IMR-90 (cell line): ENCODE results near the gene PBLD. TPM values are rescaled to one million over a fixed set of nuclear protein-coding genes. Genes with fewer than 3 reads are reported as not detected.

Source experiments
- ATAC-seq: fragments of 200-7000 bp; cut with Tn5 transposase; 2 replicates; pipeline ENCODE4 v1.9.1; 2020; ENCODE audit warnings: low read depth, mild to moderate bottlenecking, moderate library complexity
- BruUV-seq: library from RNA; stranded (reverse); fragments of 400-500 nt; replicated peaks from 2 replicates; lab custom pipeline; 2021; lab: Mats Ljungman, UMichigan
- CTCF ChIA-PET: fragments of 300-600 bp; formaldehyde crosslinking; extraction: SDS; loops from one replicate; lab custom pipeline; 2021; ENCODE audit warnings: antibody characterized with exemption; lab: Yijun Ruan, JAX
- POLR2A ChIA-PET: fragments of 300-600 bp; sonication (Branson Sonifier 250); formaldehyde crosslinking; loops from one replicate; lab custom pipeline; 2022; ENCODE audit warnings: antibody characterized with exemption; ENCODE audit not compliant: unreplicated experiment; lab: Charles Lee
- DNase-seq: peaks from one replicate; pipeline ENCODE4 v3.0.0; 2013
- H2AFZ ChIP-seq: replicated peaks from 2 replicates; pipeline ENCODE3; 2013; ENCODE audit warnings: low read length, mild to moderate bottlenecking; ENCODE audit not compliant: poor library complexity
- H2AK5ac ChIP-seq: 2 replicates; pipeline ENCODE4 v1.6.1; 2013; ENCODE audit warnings: low read depth, low read length, inconsistent platforms
- H2AK9ac ChIP-seq: replicated peaks from 2 replicates; pipeline ENCODE3; 2013; ENCODE audit warnings: mild to moderate bottlenecking, low read depth, low read length, moderate library complexity; ENCODE audit not compliant: poor library complexity
- H2BK120ac ChIP-seq: 2 replicates; pipeline ENCODE4 v1.6.1; 2013; ENCODE audit warnings: low read depth, low read length, inconsistent platforms
- H2BK15ac ChIP-seq: 3 replicates; pipeline ENCODE4 v1.6.1; 2013; ENCODE audit warnings: low read depth, low read length, inconsistent platforms
- H2BK20ac ChIP-seq: 2 replicates; pipeline ENCODE4 v1.6.1; 2013; ENCODE audit warnings: low read depth, mild to moderate bottlenecking, inconsistent platforms, low read length, moderate library complexity
- H2BK5ac ChIP-seq: 2 replicates; pipeline ENCODE4 v1.6.1; 2013; ENCODE audit warnings: mild to moderate bottlenecking, low read depth, low read length, inconsistent platforms; ENCODE audit not compliant: poor library complexity, severe bottlenecking
- H3K14ac ChIP-seq: replicated peaks from 2 replicates; pipeline ENCODE4 v1.6.1; 2013; ENCODE audit warnings: low read depth, low read length, inconsistent platforms
- H3K18ac ChIP-seq: 2 replicates; pipeline ENCODE4 v1.6.1; 2013; ENCODE audit warnings: low read depth, low read length, control low read depth
- H3K23ac ChIP-seq: 2 replicates; pipeline ENCODE4 v1.6.1; 2013; ENCODE audit warnings: low read depth, low read length, inconsistent platforms
- H3K27ac ChIP-seq: 2 replicates; pipeline ENCODE4 v1.5.1; 2013; ENCODE audit warnings: mild to moderate bottlenecking, control low read depth, low read length; ENCODE audit not compliant: insufficient read depth
- H3K27me3 ChIP-seq: 2 replicates; pipeline ENCODE4 v1.6.1; 2013; ENCODE audit warnings: low read length; ENCODE audit not compliant: control insufficient read depth, insufficient read depth
- H3K36me3 ChIP-seq: 2 replicates; pipeline ENCODE4 v1.6.1; 2013; ENCODE audit warnings: low read length, mixed read lengths; ENCODE audit not compliant: control insufficient read depth, insufficient read depth
- H3K4ac ChIP-seq: 2 replicates; pipeline ENCODE4 v1.6.1; 2013; ENCODE audit warnings: low read depth, low read length, inconsistent platforms
- H3K4me1 ChIP-seq: 2 replicates; pipeline ENCODE4 v1.6.1; 2013; ENCODE audit warnings: low read length, mixed read lengths; ENCODE audit not compliant: control insufficient read depth, insufficient read depth
- H3K4me2 ChIP-seq: 2 replicates; pipeline ENCODE4 v1.6.1; 2013; ENCODE audit warnings: low read depth, mild to moderate bottlenecking, control low read depth, low read length, moderate library complexity
- H3K4me3 ChIP-seq: 2 replicates; pipeline ENCODE4 v1.5.1; 2013; ENCODE audit warnings: low read depth, mild to moderate bottlenecking, control low read depth, low read length, moderate library complexity; ENCODE audit not compliant: insufficient read depth
- H3K56ac ChIP-seq: 2 replicates; pipeline ENCODE4 v1.6.1; 2013; ENCODE audit warnings: low read length, inconsistent platforms; ENCODE audit not compliant: insufficient read depth; ENCODE audit errors: extremely low read depth
- H3K79me1 ChIP-seq, 2 experiments: 2 replicates each; pipeline ENCODE4 v1.6.1; 2013; ENCODE audit warnings: low read length in 2 of 2, inconsistent platforms in 1 of 2, low read depth in 1 of 2
- H3K9ac ChIP-seq: 2 replicates; pipeline ENCODE4 v1.6.1; 2013; ENCODE audit warnings: low read depth, low read length, control low read depth
- H3K9me1 ChIP-seq: 2 replicates; pipeline ENCODE4 v1.6.1; 2013; ENCODE audit warnings: low read length, inconsistent platforms; ENCODE audit not compliant: insufficient read depth
- H3K9me3 ChIP-seq: 2 replicates; pipeline ENCODE4 v1.6.1; 2013; ENCODE audit warnings: low read length; ENCODE audit not compliant: control insufficient read depth, insufficient read depth
- H4K20me1 ChIP-seq: 2 replicates; pipeline ENCODE4 v1.6.1; 2013; ENCODE audit warnings: low read length, inconsistent platforms; ENCODE audit not compliant: insufficient read depth
- H4K5ac ChIP-seq: 2 replicates; pipeline ENCODE4 v1.6.1; 2013; ENCODE audit warnings: mild to moderate bottlenecking, low read depth, low read length, control low read depth
- H4K8ac ChIP-seq, 2 experiments: 2 replicates each; pipeline ENCODE4 v1.6.1; 2013; ENCODE audit warnings: low read depth in 2 of 2, low read length in 2 of 2, control low read depth in 1 of 2, inconsistent platforms in 1 of 2
- H4K91ac ChIP-seq: 2 replicates; pipeline ENCODE4 v1.6.1; 2013; ENCODE audit warnings: low read depth, low read length, inconsistent platforms; ENCODE audit not compliant: insufficient read depth
- CEBPB ChIP-seq: IDR thresholded peaks from 2 replicates; pipeline ENCODE4 v1.6.1; 2012; ENCODE audit warnings: low read depth, low read length, improper control_type of control experiment
- SMC3 ChIP-seq: fragments of 150-350 bp; IDR thresholded peaks from 2 replicates; pipeline ENCODE4 v1.6.1; 2016; ENCODE audit warnings: low read depth, mild to moderate bottlenecking, antibody characterized with exemption, low read length, moderate library complexity
- WGBS, 2 experiments: methylation state at CpG; one replicate each; pipeline versions ENCODE4 v1.1.5 to v1.1.7; 2013; ENCODE audit warnings: missing lambda C conversion rate in 2 of 2; ENCODE audit not compliant: insufficient read length in 1 of 2; ENCODE audit errors: extremely low coverage in 2 of 2; 5-methylcytosine and 5-hydroxymethylcytosine counted together
- dilution Hi-C: fragments of 300-500 bp; cut with HindIII; formaldehyde crosslinking; loops from one replicate; pipeline ENCODE4 v1.14.3; 2018; ENCODE audit warnings: low sequenced_read_pairs; ENCODE audit not compliant: unreplicated experiment
- in situ Hi-C: fragments of 300-500 bp; cut with MboI; formaldehyde crosslinking; loops from 3 replicates; pipeline ENCODE4 v1.14.3; 2019; ENCODE audit warnings: low sequenced_read_pairs, inconsistent platforms, mixed read lengths
- intact Hi-C: fragments of 100-400 bp; cut with micrococcal nuclease; formaldehyde crosslinking; loops from 2 replicates; pipeline ENCODE4 v1.10.0; 2022
- polyA plus RNA-seq, 3 experiments: library from polyadenylated mRNA; depleted of rRNA; stranded (reverse); fragments of >200 nt; gene quantifications; 2 replicates each; pipeline ENCODE4 v1.2.3, GENCODE V29; 2012; ENCODE audit warnings: low replicate concordance in 1 of 3
- total RNA-seq: library from RNA; depleted of rRNA; stranded (reverse); fragments of >200 nt; gene quantifications from 2 replicates; pipeline ENCODE4 v1.2.3, GENCODE V29; 2012

PBLD gene
- total and polyA plus RNA-seq, 2 of the 4 experiments (the other 2 are of a cell fraction), result 3.3 to 5.7 TPM

DNA sequence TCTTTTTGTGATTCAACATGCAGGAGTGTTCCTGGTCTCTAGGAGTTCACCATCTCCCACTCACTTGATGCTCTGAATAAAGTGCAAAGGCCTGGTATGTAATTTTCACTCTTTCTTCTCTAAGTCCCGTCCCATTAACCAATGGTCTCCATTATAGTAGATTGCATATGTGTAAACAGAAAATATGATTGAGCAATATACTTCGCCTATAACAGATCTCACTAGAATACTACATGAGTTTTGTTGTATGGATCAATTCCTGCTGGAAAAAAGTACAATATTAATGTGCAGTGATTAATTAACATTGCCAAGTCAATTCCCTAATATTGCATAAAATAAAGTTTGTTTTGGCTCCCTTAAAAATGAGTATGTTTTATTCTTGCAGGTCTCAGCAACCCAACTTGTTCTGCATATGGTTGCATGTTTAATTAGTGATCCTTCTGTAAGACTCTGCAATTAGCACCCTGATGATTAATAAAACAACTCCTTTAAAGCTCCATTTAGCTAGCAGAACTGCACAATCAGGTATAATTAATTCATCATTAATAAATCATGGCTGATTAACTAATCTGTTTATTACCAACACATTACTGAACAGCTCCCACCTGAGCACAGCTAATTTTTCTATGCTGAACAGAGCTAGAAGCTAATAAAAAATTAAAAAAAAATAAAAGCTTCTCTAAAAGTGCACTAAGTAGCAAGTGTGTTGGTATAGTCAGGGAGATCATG, 63.0 kb downstream of the PBLD start:
- H4K91ac ChIP-seq, result no peak overlapping the region
- no peaks in the 10 kb centered on the region for H3K36me3 ChIP-seq
- no peak overlapping the region for H3K4me2 ChIP-seq
- peaks cover 5% of the 10 kb centered on the region for H3K9me3 ChIP-seq
- no CpG with 5 or more reads among the region's 2 CpGs for WGBS, 2 experiments
- H2AK9ac ChIP-seq, result no peak overlapping the region
- no peak overlapping the region for H3K23ac ChIP-seq
- H3K4ac ChIP-seq, result no peak overlapping the region
- H3K79me1 ChIP-seq, result no peaks in the 10 kb centered on the region
- H3K56ac ChIP-seq, result no peak overlapping the region
- POLR2A ChIA-PET, result no interaction called here
- DNase-seq (no peak), ATAC-seq (no peak)
- BruUV-seq, result no TSS peak
- H3K9ac ChIP-seq, result no peak overlapping the region
- no peak overlapping the region for H3K4me3 ChIP-seq
- intact Hi-C loops (no loop called here), in situ Hi-C loops (no loop called here), dilution Hi-C loops (no loop called here)
- H4K5ac ChIP-seq, result no peak overlapping the region
- no peak for TF ChIP-seq SMC3
- TF ChIP-seq CEBPB, result peak; percentile 20; the same call in 1 of the 2 replicates
- H3K9me1 ChIP-seq, result no peaks in the 10 kb centered on the region
- H3K27me3 ChIP-seq, result no peaks in the 10 kb centered on the region; the same call in 1 of the 2 replicates
- H2BK15ac ChIP-seq, result no peak overlapping the region
- no peak overlapping the region for H4K8ac ChIP-seq
- no peak overlapping the region for H2AK5ac ChIP-seq
- no peak overlapping the region for H3K18ac ChIP-seq
- no peaks in the 10 kb centered on the region for H4K20me1 ChIP-seq
- H3K14ac ChIP-seq, result no peak overlapping the region
- H2BK20ac ChIP-seq, result no peak overlapping the region
- no peak overlapping the region for H3K27ac ChIP-seq
- H2AFZ ChIP-seq, result no peak overlapping the region
- CTCF ChIA-PET, result interaction anchor here (0.5 kb wide), 1 partner anchor 399 kb away, joined by 3 read pairs; no protein-coding TSS in a partner anchor
- H2BK5ac ChIP-seq, result no peak overlapping the region
- no peak overlapping the region for H2BK120ac ChIP-seq
- H3K4me1 ChIP-seq, result peaks cover 7% of the 10 kb centered on the region; the same call in 1 of the 2 replicates
